Mucosa of descending colon (tissue), 3 donors: ENCODE results near the gene FZD1. TPM values are rescaled to one million over a fixed set of nuclear protein-coding genes. Genes with fewer than 3 reads are reported as not detected.
A peak's percentile ranks its signal among the peaks of the same experiment; 100 is the strongest.

Experiments used
- ATAC-seq: fragments of 200-7000 bp; cut with Tn5 transposase; one replicate; pipeline ENCODE4 v1.9.1; 2020; ENCODE audit warnings: mild to moderate bottlenecking, moderate library complexity
- DNase-seq, 3 donors: peaks; one replicate each; pipeline ENCODE4 v3.0.0-alpha.2; 2020
- H3K36me3 ChIP-seq: fragments of 200-600 bp; one replicate; pipeline ENCODE4 v1.8.0; 2021; ENCODE audit warnings: low read depth, mild to moderate bottlenecking
- H3K4me1 ChIP-seq: fragments of 200-600 bp; one replicate; pipeline ENCODE4 v1.8.0; 2021; ENCODE audit warnings: low read depth, mild to moderate bottlenecking
- H3K4me3 ChIP-seq: fragments of 200-600 bp; one replicate; pipeline ENCODE4 v1.8.0; 2021; ENCODE audit warnings: mild to moderate bottlenecking
- H3K9me3 ChIP-seq: fragments of 200-600 bp; one replicate; pipeline ENCODE4 v1.8.0; 2021; ENCODE audit warnings: mild to moderate bottlenecking
- intact Hi-C, 2 donors: fragments of 100-400 bp; cut with DNase I in 1 of 2; cut with micrococcal nuclease in 1 of 2; formaldehyde crosslinking; loops; one replicate each; pipeline versions ENCODE4 v1.11.0 to v1.11.1; 2022; cut with DNase I, micrococcal nuclease
- long read RNA-seq, 2 donors: library from polyadenylated mRNA; unstranded; transcript quantifications; one replicate each; pipeline ENCODE4 v2.0.0, GENCODE V29; 2019 to 2021
- total RNA-seq, 3 donors: library from RNA; stranded (reverse); fragmentation: NEBNext Ultra II Directional in 2 of 3; extraction: Animal tissue kit (Norgen Biotek cat#: 25700) in 2 of 3; gene quantifications; one replicate each; pipeline versions ENCODE4 v1.2.1 to v1.2.4, GENCODE V29; 2021 to 2023
- TF ChIP-seq, protein P1 (sequence below): fragments of 200-600 bp; IDR thresholded peaks from one replicate; pipeline ENCODE4 v1.8.0; 2022; ENCODE audit warnings: antibody characterized with exemption, mild to moderate bottlenecking
- donor health status: DM: no; HTN: no; CAD: no; lungs with moderate emphysema.
- donor health status: DM: no; HTN: no; CAD: no.
- donor health status: DM: no; HTN: yes; CAD: no.

The FZD1 gene
- total RNA-seq: 10 to 100 TPM in 1 of 3 donors, 1 to 10 TPM in 2; 7.3 to 15.3 (median 8.4) TPM
- long read RNA-seq, donor 1, full-length matches to known transcripts: 69 of 69 reads
- long read RNA-seq, donor 1, partial matches to known transcripts: 0 of 69 reads
- long read RNA-seq, donor 1, other reads (novel, unspliced or antisense): 0 of 69 reads
- long read RNA-seq, donor 2: 0 reads

DNA sequence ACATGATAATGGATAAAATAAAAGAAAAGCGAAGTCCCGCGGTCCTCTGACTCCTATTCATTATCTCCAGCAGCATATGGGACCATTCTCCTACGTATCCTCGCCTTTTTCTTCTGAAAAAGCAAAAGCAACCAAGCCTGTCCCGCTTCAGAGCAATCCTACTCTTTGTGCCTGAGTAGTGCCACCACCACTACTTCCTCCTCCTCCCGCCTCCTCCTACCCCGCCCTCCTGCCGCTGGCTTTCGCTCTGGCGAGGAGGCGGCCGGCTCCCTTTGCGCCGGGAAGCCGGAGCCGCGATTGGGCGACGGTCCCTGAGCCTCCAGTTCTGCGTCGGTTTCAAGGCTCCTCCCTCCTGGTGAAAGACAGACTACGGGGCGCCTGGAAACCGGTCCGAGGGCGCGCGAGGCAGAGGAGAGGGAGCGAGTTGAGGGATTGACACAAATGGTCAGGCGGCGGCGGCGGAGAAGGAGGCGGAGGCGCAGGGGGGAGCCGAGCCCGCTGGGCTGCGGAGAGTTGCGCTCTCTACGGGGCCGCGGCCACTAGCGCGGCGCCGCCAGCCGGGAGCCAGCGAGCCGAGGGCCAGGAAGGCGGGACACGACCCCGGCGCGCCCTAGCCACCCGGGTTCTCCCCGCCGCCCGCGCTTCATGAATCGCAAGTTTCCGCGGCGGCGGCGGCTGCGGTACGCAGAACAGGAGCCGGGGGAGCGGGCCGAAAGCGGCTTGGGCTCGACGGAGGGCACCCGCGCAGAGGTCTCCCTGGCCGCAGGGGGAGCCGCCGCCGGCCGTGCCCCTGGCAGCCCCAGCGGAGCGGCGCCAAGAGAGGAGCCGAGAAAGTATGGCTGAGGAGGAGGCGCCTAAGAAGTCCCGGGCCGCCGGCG lies at the start of gene FZD1:
Gene FZD1 (plus strand): TSS at position 388 of the 878 bp plus-strand sequence. CDS start 448 bp downstream, at position 836.
- DNase-seq (peak; percentile 94 to 98 (median 96)), ATAC-seq (peak; percentile 94)
- intact Hi-C loops: loop anchor here in 1 of 2 donors (10.0 kb wide), 1 partner anchor 179 kb away; no protein-coding TSS in a partner anchor
- TF ChIP-seq, protein P1, sequence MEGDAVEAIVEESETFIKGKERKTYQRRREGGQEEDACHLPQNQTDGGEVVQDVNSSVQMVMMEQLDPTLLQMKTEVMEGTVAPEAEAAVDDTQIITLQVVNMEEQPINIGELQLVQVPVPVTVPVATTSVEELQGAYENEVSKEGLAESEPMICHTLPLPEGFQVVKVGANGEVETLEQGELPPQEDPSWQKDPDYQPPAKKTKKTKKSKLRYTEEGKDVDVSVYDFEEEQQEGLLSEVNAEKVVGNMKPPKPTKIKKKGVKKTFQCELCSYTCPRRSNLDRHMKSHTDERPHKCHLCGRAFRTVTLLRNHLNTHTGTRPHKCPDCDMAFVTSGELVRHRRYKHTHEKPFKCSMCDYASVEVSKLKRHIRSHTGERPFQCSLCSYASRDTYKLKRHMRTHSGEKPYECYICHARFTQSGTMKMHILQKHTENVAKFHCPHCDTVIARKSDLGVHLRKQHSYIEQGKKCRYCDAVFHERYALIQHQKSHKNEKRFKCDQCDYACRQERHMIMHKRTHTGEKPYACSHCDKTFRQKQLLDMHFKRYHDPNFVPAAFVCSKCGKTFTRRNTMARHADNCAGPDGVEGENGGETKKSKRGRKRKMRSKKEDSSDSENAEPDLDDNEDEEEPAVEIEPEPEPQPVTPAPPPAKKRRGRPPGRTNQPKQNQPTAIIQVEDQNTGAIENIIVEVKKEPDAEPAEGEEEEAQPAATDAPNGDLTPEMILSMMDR: no peak
- Histone ChIP-seq H3K9me3 (no peaks in the 10 kb centered on the region), H3K4me1 (peaks cover 15% of the 10 kb centered on the region), H3K36me3 (no peaks in the 10 kb centered on the region), H3K4me3 (peak within 1 kb of the TSS; percentile 63)

DNA sequence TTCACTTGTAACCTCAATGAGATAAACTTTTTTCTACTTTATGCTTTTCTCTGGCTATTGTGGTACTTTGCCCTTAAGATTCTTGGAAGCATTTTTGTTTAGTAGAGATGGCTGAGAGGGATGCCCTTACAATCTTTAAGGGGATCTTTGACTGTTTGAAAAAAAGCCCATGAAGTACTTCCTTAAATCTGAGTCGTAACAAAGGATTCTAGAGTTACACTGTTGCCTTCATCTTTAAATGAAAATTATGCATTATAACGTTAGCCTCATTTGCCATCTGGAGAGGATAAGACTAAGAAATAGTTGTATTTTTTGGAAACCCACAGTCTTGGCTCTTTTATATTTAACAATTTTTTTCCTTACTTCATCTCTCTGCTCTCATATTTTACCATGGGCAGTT lies 37.8 kb upstream of the FZD1 start:
- H3K4me3 ChIP-seq: no peak overlapping the region
- H3K9me3 ChIP-seq: no peaks in the 10 kb centered on the region
- TF ChIP-seq, protein P1: no peak
- no peaks in the 10 kb centered on the region for H3K4me1 ChIP-seq
- ATAC-seq: no peak
- intact Hi-C loops: no loop called here
- no peaks in the 10 kb centered on the region for H3K36me3 ChIP-seq
- DNase-seq: no peak

DNA sequence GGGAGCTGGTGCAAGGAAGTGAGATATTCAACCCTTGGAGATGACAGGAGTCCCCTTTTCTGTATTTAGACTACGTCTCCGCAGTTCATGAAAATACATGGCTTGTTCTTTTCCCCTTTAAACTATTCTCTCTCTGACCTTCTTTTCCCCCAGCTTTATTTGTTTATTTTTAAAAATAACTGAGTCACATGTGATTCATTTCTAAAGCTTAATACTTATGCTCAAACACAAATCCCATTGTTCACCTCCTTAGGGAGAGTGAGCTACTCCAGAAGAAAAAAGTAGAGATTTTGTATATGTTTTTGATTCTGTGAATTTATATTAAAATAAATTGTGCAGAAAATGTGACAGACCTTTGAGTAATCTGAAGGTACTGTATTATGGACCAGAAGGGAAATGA lies 35.9 kb upstream of the FZD1 start:
- Histone ChIP-seq H3K9me3 (no peaks in the 10 kb centered on the region), H3K4me3 (no peak overlapping the region), H3K4me1 (no peaks in the 10 kb centered on the region), H3K36me3 (no peaks in the 10 kb centered on the region)
- TF ChIP-seq, protein P1: no peak
- DNase-seq (no peak), ATAC-seq (no peak)
- intact Hi-C loops: no loop called here

DNA sequence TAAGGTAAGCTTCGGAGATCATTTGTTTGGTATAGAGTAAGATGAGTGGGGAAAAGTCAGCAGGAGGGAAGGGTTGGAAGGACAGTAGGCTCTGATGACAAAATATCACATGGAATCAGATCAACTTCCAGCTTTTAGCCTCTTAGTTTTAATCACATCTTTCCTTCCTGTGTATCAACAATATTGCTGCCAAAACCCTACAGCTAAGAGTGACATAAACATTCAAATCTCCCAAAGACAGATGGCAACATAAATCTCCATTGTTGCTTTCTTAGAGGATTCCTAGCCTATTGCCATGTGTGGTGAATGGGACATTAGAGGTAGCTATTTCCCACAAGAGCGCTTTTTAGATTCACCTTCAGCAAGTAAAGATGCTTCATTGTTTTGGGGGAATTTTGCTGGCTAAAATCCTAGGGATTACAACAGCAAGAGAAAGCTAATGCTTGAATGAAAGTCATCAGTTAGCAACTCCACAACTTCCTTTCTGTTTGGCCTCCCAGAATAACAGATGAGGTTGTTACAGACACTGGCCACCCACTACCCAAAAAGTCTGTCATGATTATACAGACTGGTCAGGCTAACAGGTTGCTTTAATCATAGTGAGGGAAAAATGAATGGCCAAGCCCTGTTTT lies 35.2 kb upstream of the FZD1 start:
- TF ChIP-seq, protein P1: no peak
- intact Hi-C loops: no loop called here
- no peak for ATAC-seq

DNA sequence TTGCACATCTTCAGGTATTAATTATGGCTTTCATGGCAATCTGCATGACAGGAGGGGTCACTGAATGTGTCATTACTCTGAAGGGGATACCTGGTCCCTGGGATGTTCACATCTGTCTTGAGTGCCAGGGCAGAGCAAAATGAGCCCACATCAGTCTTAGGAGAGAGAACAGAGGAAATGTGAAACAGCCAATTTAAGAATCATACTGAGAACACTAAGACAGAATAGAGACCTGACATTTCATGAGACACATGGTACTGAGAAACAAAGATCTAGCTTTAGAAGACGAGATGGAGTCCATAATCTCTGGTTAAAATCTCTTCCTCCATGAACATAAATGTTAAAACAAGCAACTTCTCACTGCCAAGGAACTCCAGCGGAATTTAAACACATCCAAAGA lies 34.1 kb upstream of the FZD1 start:
- no peaks in the 10 kb centered on the region for H3K36me3 ChIP-seq
- no peaks in the 10 kb centered on the region for H3K4me1 ChIP-seq
- no peaks in the 10 kb centered on the region for H3K9me3 ChIP-seq
- intact Hi-C loops: no loop called here
- ATAC-seq (no peak), DNase-seq (no peak)
- no peak overlapping the region for H3K4me3 ChIP-seq
- TF ChIP-seq, protein P1: no peak

More for the DNA sequence above, 35.2 kb upstream of the FZD1 start:
- DNase-seq: no peak
- Histone ChIP-seq H3K36me3 (no peaks in the 10 kb centered on the region), H3K4me1 (no peaks in the 10 kb centered on the region), H3K4me3 (no peak overlapping the region), H3K9me3 (no peaks in the 10 kb centered on the region)
